ENCODE data around the gene CBLL2. TPM values are rescaled to one million over a fixed set of nuclear protein-coding genes. Genes with fewer than 3 reads are reported as not detected.

CBLL2 gene
- total and polyA plus RNA-seq, 2 donors (not counting 1 experiment from before 2014, with no cell fraction given): not detected

GRCh38 chrX:22323541-22323940, 50.8 kb downstream of the CBLL2 start:
- H3K27me3 ChIP-seq (replicated peaks in 1 of 4; ENCODE audit: control extremely low read depth in 1 of 4, control insufficient read depth in 3 of 4, insufficient read depth in 4 of 4, low read length in 3 of 4): no peaks in the 10 kb centered on the region
- CTCF ChIA-PET: no interaction called here
- Mint-ChIP-seq H3K9me3 (ENCODE audit: insufficient read depth) (peaks cover 3% of the 10 kb centered on the region), H3K27me3 (peaks cover 8% of the 10 kb centered on the region), H3K27ac (no peak overlapping the region), H3K4me3 (no peak overlapping the region), H3K4me1 (no peaks in the 10 kb centered on the region)
- WGBS (ENCODE audit: insufficient coverage): 80% methylated on average over 1 of the region's 5 CpGs
- no peaks in the 10 kb centered on the region for H3K36me3 ChIP-seq (replicated peaks in 1 of 2; ENCODE audit: control extremely low read depth in 1 of 2, control insufficient read depth in 1 of 2, extremely low read depth in 1 of 2, insufficient read depth in 2 of 2, low read length in 1 of 2)
- no peak overlapping the region for H3K4me2 ChIP-seq (replicated peaks; ENCODE audit: low read depth, low read length, poor library complexity, severe bottlenecking)
- intact Hi-C loops (cut with micrococcal nuclease): no loop called here
- H3K4me1 ChIP-seq (ENCODE audit: control insufficient read depth in 2 of 2, insufficient read depth in 2 of 2, low read length in 2 of 2): no peaks in the 10 kb centered on the region
- H3K4me3 ChIP-seq (ENCODE audit: control extremely low read depth in 1 of 5, extremely low read depth in 1 of 5, insufficient read depth in 1 of 5, low read depth in 2 of 5, low read length in 4 of 5): no peak overlapping the region
- H3K9me3 ChIP-seq (ENCODE audit: control extremely low read depth in 1 of 3, control insufficient read depth in 2 of 3, insufficient read depth in 1 of 3, low read length in 2 of 3): no peaks in the 10 kb centered on the region
- H3K9ac ChIP-seq (ENCODE audit: low read length): no peak overlapping the region
- no peak for DNase-seq
- no peak for ATAC-seq (ENCODE audit: low read depth)
- no peaks in the 10 kb centered on the region for H3K79me2 ChIP-seq (ENCODE audit: control insufficient read depth, insufficient read depth, low read length)
- POLR2A ChIA-PET: no interaction called here
- H2AFZ ChIP-seq (ENCODE audit: insufficient read depth, low read depth, low read length, poor library complexity, severe bottlenecking): no peak overlapping the region
- TF ChIP-seq CTCF (IDR thresholded peaks at IDR 0.05) (no peak), EZH2 (IDR thresholded peaks at IDR 0.05; ENCODE audit: borderline replicate concordance, insufficient read depth, low read depth, low read length, poor library complexity, severe bottlenecking) (no peak)
- no peaks in the 10 kb centered on the region for H4K20me1 ChIP-seq (ENCODE audit: control insufficient read depth, insufficient read depth, low read length, poor library complexity, severe bottlenecking)
- H3K27ac ChIP-seq (ENCODE audit: low read length in 2 of 2): no peak overlapping the region

Other genes with a start within 250 kb of the CBLL2 start
- 0.15 and 0.56 TPM in 2 replicates for gene PHEX, start 240.6 kb upstream of the CBLL2 start, total RNA-seq
- 0.01 and 0.04 TPM in 2 replicates for gene PHEX, start 240.6 kb upstream of the CBLL2 start, polyA plus RNA-seq

Measured in B cell (primary cell).